Body of pancreas (tissue), 4 donors: Measurements from ENCODE around the gene RAPGEF1. TPM values are rescaled to one million over a fixed set of nuclear protein-coding genes. Genes with fewer than 3 reads are reported as not detected.

Source experiments
- ATAC-seq: fragments of 150-250 bp; one replicate; pipeline ENCODE4 v1.9.1; 2016
- DNase-seq, 4 donors: peaks; one replicate each; pipeline ENCODE4 v3.0.0-alpha.2; 2019
- H3K27ac ChIP-seq, 4 donors: fragments of 200-600 bp; sonication (generic); 1 replicate in 3 of 4; 2 replicates in 1 of 4; pipeline versions ENCODE4 v1.5.1 to v1.6.1; 2016 to 2019; ENCODE audit warnings: mild to moderate bottlenecking in 1 of 4, mixed read lengths in 1 of 4, moderate library complexity in 1 of 4
- H3K27me3 ChIP-seq, 2 donors: fragments of 200-600 bp; sonication (generic); one replicate each; pipeline ENCODE4 v1.6.0; 2016; ENCODE audit warnings: mild to moderate bottlenecking in 1 of 2
- H3K36me3 ChIP-seq, 2 donors: fragments of 200-600 bp; sonication (generic); replicated peaks in 1 of 2; 2 replicates each; pipeline ENCODE4 v1.5.1; 2016; ENCODE audit warnings: low read depth in 2 of 2; ENCODE audit not compliant: insufficient read depth in 1 of 2
- H3K4me1 ChIP-seq: fragments of 200-600 bp; sonication (generic); one replicate; pipeline ENCODE4 v1.6.0; 2016
- H3K4me3 ChIP-seq, 2 donors: fragments of 200-600 bp; sonication (generic); 1 replicate in 1 of 2; 2 replicates in 1 of 2; pipeline ENCODE4 v1.5.1; 2016 to 2019
- H3K9me3 ChIP-seq, 3 donors: fragments of 200-600 bp; sonication (generic); 1 replicate in 2 of 3; 2 replicates in 1 of 3; pipeline ENCODE4 v1.5.1; 2016
- POLR2A ChIP-seq, 3 donors: fragments of 450-650 bp; IDR thresholded peaks; one replicate each; pipeline ENCODE4 v1.6.1; 2016; ENCODE audit warnings: antibody characterized with exemption in 3 of 3, mild to moderate bottlenecking in 2 of 3
- WGBS, 2 donors: methylation state at CpG; one replicate each; pipeline ENCODE4 v1.1.5; 2017; 5-methylcytosine and 5-hydroxymethylcytosine counted together
- intact Hi-C: fragments of 100-400 bp; cut with DNase I; formaldehyde crosslinking; loops from one replicate; pipeline ENCODE4 v1.15.1; 2023
- total RNA-seq, 2 donors: library from RNA; depleted of rRNA; stranded (reverse); fragments of >200 nt; gene quantifications; one replicate each; pipeline ENCODE4 v1.1.0, GENCODE V29; 2016
- TF ChIP-seq, protein P1 (sequence below), 7 experiments: fragments of 450-650 bp in 4 of 7; fragments of 200-600 bp in 3 of 7; sonication (generic) in 3 of 7; IDR thresholded peaks; one replicate each; pipeline ENCODE4 v1.5.1; 2016 to 2019; ENCODE audit warnings: antibody characterized with exemption in 7 of 7

The RAPGEF1 gene
- total RNA-seq, 2 donors from 2014 or later, result 30.1 to 70.5 TPM

DNA sequence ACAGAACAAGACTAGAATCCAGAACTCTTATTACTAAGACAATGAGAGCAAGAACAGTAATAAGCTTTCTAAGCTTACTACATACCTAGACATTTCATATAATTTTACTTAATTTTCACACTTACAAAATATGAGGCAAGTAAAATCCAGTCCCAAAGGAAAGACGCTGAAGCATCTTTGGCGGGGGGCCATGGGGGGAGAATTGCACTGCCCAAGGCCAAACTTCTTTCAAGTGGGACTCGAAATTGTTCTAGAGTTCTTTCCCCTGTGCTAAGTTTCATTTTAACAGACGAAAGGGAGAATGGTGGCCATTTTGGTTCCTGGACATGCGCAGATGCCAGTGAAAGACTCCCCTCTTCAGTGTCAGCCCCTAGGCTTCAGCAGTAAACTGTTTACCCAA is 122.3 kb downstream of the RAPGEF1 start:
- intact Hi-C loops, result no loop called here
- H3K4me3 ChIP-seq, result no peak overlapping the region
- TF ChIP-seq POLR2A (IDR thresholded peaks at IDR 0.05), result no peak
- TF ChIP-seq, protein P1, sequence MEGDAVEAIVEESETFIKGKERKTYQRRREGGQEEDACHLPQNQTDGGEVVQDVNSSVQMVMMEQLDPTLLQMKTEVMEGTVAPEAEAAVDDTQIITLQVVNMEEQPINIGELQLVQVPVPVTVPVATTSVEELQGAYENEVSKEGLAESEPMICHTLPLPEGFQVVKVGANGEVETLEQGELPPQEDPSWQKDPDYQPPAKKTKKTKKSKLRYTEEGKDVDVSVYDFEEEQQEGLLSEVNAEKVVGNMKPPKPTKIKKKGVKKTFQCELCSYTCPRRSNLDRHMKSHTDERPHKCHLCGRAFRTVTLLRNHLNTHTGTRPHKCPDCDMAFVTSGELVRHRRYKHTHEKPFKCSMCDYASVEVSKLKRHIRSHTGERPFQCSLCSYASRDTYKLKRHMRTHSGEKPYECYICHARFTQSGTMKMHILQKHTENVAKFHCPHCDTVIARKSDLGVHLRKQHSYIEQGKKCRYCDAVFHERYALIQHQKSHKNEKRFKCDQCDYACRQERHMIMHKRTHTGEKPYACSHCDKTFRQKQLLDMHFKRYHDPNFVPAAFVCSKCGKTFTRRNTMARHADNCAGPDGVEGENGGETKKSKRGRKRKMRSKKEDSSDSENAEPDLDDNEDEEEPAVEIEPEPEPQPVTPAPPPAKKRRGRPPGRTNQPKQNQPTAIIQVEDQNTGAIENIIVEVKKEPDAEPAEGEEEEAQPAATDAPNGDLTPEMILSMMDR (IDR thresholded peaks at IDR 0.05), result no peak

DNA sequence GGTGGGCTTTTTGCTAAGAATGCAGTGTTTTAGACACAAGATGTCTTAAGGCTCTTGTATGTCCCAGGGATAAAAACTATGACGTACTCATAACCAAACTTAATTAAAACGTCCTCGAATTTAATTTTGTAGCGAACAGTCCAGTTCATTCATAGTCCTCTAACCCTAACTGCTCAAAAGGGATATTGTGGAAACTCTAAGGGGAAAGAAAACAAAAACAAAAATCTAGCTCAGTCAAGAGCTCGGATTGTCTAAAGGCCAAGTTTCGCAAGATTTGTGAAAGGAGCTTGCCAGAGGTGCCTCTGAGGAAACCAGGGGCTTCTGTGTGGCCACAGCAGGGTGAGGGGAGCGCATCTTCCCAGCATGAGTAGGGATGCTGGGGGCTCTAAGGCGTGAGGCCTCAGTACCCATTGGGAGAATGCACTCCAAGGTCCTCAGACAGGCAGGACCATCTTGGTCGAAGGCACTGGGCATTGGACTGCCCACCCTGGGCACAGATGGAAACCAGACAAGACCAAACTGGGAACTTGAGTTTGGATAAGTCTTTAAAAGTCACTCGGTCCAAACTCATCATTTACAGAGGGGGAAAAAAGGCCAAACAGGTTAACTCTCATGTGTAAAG is 122.8 kb downstream of the RAPGEF1 start:
- TF ChIP-seq, protein P1 (IDR thresholded peaks at IDR 0.05), result no peak
- TF ChIP-seq POLR2A (IDR thresholded peaks at IDR 0.05), result no peak
- H3K36me3 ChIP-seq, result peaks cover 0 to 28% of the 10 kb centered on the region in 2 donors

More for the DNA sequence above, 122.3 kb downstream of the RAPGEF1 start:
- ATAC-seq, result no peak
- no peaks in the 10 kb centered on the region for H3K27me3 ChIP-seq
- H3K4me1 ChIP-seq, result peaks cover 9% of the 10 kb centered on the region
- DNase-seq, result no peak
- WGBS, 2 donors, result 91 to 95% methylated on average over 5 of the region's 5 CpGs
- peaks cover 0 to 28% of the 10 kb centered on the region in 2 donors for H3K36me3 ChIP-seq
- H3K27ac ChIP-seq, result peak overlapping the region in 2 of 4 donors; percentile 5 to 7
- no peaks in the 10 kb centered on the region for H3K9me3 ChIP-seq

DNA sequence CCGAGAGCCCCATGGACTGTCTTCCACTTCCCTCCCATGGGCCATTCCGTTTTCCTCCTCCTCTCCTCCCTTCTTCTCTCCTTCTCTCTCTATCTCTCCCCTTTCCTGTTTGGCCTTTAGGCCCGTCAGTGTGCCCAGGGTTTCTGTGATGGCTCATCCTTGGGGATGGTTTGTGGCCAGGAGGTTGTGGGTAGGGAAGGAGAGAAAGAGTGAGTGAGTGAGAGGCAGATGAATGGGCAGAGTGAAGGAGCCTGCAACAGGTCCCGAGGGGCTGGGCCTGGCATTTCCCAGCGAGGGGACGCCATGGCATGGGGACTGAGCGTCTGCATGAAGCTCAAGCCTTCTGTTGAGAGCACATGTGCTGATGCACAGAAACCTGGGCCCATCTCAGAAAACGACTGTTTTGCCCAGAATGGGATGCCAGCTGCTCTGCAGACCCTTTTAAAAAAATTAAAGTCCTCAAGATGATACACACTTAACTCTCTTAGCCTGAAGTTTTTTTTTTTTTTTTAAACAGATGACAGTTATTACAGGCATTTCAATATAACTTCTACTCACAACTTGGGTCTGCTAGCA is 125.4 kb downstream of the RAPGEF1 start:
- Histone ChIP-seq H3K36me3 (peaks cover 0 to 21% of the 10 kb centered on the region in 2 donors), H3K9me3 (no peaks in the 10 kb centered on the region), H3K4me3 (no peak overlapping the region), H3K27me3 (no peaks in the 10 kb centered on the region), H3K4me1 (peaks cover 17% of the 10 kb centered on the region), H3K27ac (no peak overlapping the region)
- WGBS, 2 donors, result 91 to 92% methylated on average over 8 of the region's 8 CpGs
- DNase-seq (no peak), ATAC-seq (no peak)
- intact Hi-C loops, result no loop called here
- TF ChIP-seq, protein P1 (IDR thresholded peaks at IDR 0.05), result no peak
- no peak for TF ChIP-seq POLR2A (IDR thresholded peaks at IDR 0.05)

More for the DNA sequence above, 122.8 kb downstream of the RAPGEF1 start:
- no peak for DNase-seq
- ATAC-seq, result no peak
- Histone ChIP-seq H3K9me3 (no peaks in the 10 kb centered on the region), H3K4me3 (no peak overlapping the region), H3K27me3 (no peaks in the 10 kb centered on the region), H3K27ac (peak overlapping the region in 1 of 4 donors; percentile 5), H3K4me1 (peaks cover 9% of the 10 kb centered on the region)
- intact Hi-C loops, result no loop called here
- WGBS, 2 donors, result 73 to 86% methylated on average over 10 of the region's 10 CpGs

DNA sequence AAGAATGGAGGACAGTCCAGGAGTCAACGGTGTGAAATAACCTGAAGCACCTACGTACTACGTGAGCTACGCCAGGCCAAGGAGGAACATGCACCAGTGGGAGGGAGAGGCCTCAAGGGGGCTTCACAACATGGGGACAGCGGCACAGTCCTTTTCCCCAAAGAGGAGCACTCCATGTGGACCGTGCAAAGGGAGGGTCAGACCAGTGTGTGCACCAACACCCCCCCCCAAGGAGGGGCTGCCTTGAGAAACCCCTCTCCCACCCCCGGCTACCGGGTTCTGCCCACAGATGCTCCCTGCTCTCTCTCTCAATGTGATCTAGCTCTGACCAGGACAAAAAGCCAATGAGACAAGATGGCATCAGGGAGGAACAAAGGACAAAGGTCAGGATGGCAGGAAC is 126.0 kb downstream of the RAPGEF1 start:
- intact Hi-C loops, result no loop called here
- TF ChIP-seq, protein P1 (IDR thresholded peaks at IDR 0.05), result no peak
- TF ChIP-seq POLR2A (IDR thresholded peaks at IDR 0.05), result no peak
- no peaks in the 10 kb centered on the region for H3K27me3 ChIP-seq
- no peaks in the 10 kb centered on the region for H3K9me3 ChIP-seq
- DNase-seq (no peak), ATAC-seq (no peak)
- peaks cover 0 to 17% of the 10 kb centered on the region in 2 donors for H3K36me3 ChIP-seq
- no peak overlapping the region for H3K4me3 ChIP-seq
- WGBS, 2 donors, result 94 to 100% methylated on average over 4 to 8 of the region's 8 CpGs
- H3K27ac ChIP-seq, result no peak overlapping the region
- H3K4me1 ChIP-seq, result peaks cover 22% of the 10 kb centered on the region
